Large intestine (tissue), 3 donors: Measurements from ENCODE around the gene LMOD3. TPM values are rescaled to one million over a fixed set of nuclear protein-coding genes. Genes with fewer than 3 reads are reported as not detected.

Source experiments
- DNase-seq, 2 donors: peaks; one replicate each; pipeline versions ENCODE4 v3.0.0 to v3.0.0-alpha.2; 2013
- H3K27ac ChIP-seq: one replicate; pipeline ENCODE4 v1.5.1; 2013; ENCODE audit warnings: low read length
- H3K27me3 ChIP-seq: 2 replicates; pipeline ENCODE4 v1.6.1; 2013; ENCODE audit warnings: low read length; ENCODE audit not compliant: control insufficient read depth, insufficient read depth
- H3K36me3 ChIP-seq: 2 replicates; pipeline ENCODE4 v1.6.1; 2013; ENCODE audit warnings: low read length; ENCODE audit not compliant: control insufficient read depth, insufficient read depth
- H3K4me1 ChIP-seq: one replicate; pipeline ENCODE4 v1.6.1; 2013; ENCODE audit warnings: low read length; ENCODE audit not compliant: control insufficient read depth, insufficient read depth
- H3K4me3 ChIP-seq: one replicate; pipeline ENCODE4 v1.5.1; 2013; ENCODE audit warnings: low read length
- H3K9me3 ChIP-seq: one replicate; pipeline ENCODE4 v1.6.1; 2013; ENCODE audit warnings: mild to moderate bottlenecking, low read depth, low read length, moderate library complexity; ENCODE audit not compliant: control insufficient read depth
- WGBS: methylation state at CpG from one replicate; pipeline ENCODE4 v1.1.5; 2013; ENCODE audit warnings: low lambda C conversion rate; ENCODE audit not compliant: insufficient coverage; 5-methylcytosine and 5-hydroxymethylcytosine counted together
- polyA plus RNA-seq: library from polyadenylated mRNA; unstranded; fragments of 120-200 nt; gene quantifications from one replicate; pipeline ENCODE4 v1.2.1, GENCODE V29; 2013

The LMOD3 gene
- polyA plus RNA-seq, 1 donor = 0.18 TPM

- no peaks in the 10 kb centered on the region for H3K9me3 ChIP-seq
- WGBS = 20% methylated on average over 1 of the region's 2 CpGs
- H3K4me1 ChIP-seq = no peaks in the 10 kb centered on the region
- no peak overlapping the region for H3K4me3 ChIP-seq
- no peaks in the 10 kb centered on the region for H3K27me3 ChIP-seq
- peak; percentile 73 to 78 for DNase-seq
- no peaks in the 10 kb centered on the region for H3K36me3 ChIP-seq
- no peak overlapping the region for H3K27ac ChIP-seq
These were observed 4.6 kb upstream of the LMOD3 start for GRCh38 chr3:69126999-69127398.

GRCh38 chr3:69126216-69126615, 3.8 kb upstream of the LMOD3 start:
- Histone ChIP-seq H3K9me3 (no peaks in the 10 kb centered on the region), H3K36me3 (no peaks in the 10 kb centered on the region), H3K4me3 (no peak overlapping the region), H3K27me3 (no peaks in the 10 kb centered on the region), H3K4me1 (no peaks in the 10 kb centered on the region), H3K27ac (no peak overlapping the region)
- no peak for DNase-seq
- no CpG with 5 or more reads among the region's 3 CpGs for WGBS

- Histone ChIP-seq H3K4me1 (no peaks in the 10 kb centered on the region), H3K36me3 (no peaks in the 10 kb centered on the region), H3K9me3 (no peaks in the 10 kb centered on the region), H3K27ac (no peak overlapping the region), H3K4me3 (no peak overlapping the region), H3K27me3 (no peaks in the 10 kb centered on the region)
- WGBS = 89% methylated on average over 1 of the region's 8 CpGs
- DNase-seq = no peak
These were observed 445 bp downstream of the LMOD3 start for GRCh38 chr3:69121950-69122349.

GRCh38 chr3:69121513-69121912, 882 bp downstream of the LMOD3 start:
- DNase-seq = no peak
- Histone ChIP-seq H3K4me3 (no peak overlapping the region), H3K9me3 (no peaks in the 10 kb centered on the region), H3K27me3 (no peaks in the 10 kb centered on the region), H3K27ac (no peak overlapping the region), H3K36me3 (no peaks in the 10 kb centered on the region), H3K4me1 (no peaks in the 10 kb centered on the region)
- WGBS = no CpG with 5 or more reads among the region's 6 CpGs

GRCh38 chr3:69120879-69121464, 1.4 kb downstream of the LMOD3 start:
- H3K36me3 ChIP-seq = no peaks in the 10 kb centered on the region
- no peaks in the 10 kb centered on the region for H3K9me3 ChIP-seq
- peak; percentile 67 to 70 for DNase-seq
- H3K4me1 ChIP-seq = no peaks in the 10 kb centered on the region
- no peak overlapping the region for H3K4me3 ChIP-seq
- WGBS = no CpG with 5 or more reads among the region's 1 CpG
- no peaks in the 10 kb centered on the region for H3K27me3 ChIP-seq
- H3K27ac ChIP-seq = no peak overlapping the region

- Histone ChIP-seq H3K4me1 (no peaks in the 10 kb centered on the region), H3K27ac (no peak overlapping the region), H3K4me3 (no peak overlapping the region), H3K9me3 (no peaks in the 10 kb centered on the region), H3K27me3 (no peaks in the 10 kb centered on the region), H3K36me3 (no peaks in the 10 kb centered on the region)
- no peak for DNase-seq
- WGBS = 92% methylated on average over 5 of the region's 5 CpGs
These were observed 2.7 kb downstream of the LMOD3 start for GRCh38 chr3:69119681-69120080.

- no peak overlapping the region for H3K4me3 ChIP-seq
- no peaks in the 10 kb centered on the region for H3K4me1 ChIP-seq
- H3K27me3 ChIP-seq = no peaks in the 10 kb centered on the region
- H3K36me3 ChIP-seq = no peaks in the 10 kb centered on the region
- no peak overlapping the region for H3K27ac ChIP-seq
- DNase-seq = no peak
- H3K9me3 ChIP-seq = no peaks in the 10 kb centered on the region
- 67% methylated on average over 1 of the region's 6 CpGs for WGBS
These were observed 3.3 kb downstream of the LMOD3 start for GRCh38 chr3:69119138-69119537.

GRCh38 chr3:69118555-69118954, 3.8 kb downstream of the LMOD3 start:
- Histone ChIP-seq H3K4me3 (no peak overlapping the region), H3K9me3 (no peaks in the 10 kb centered on the region), H3K27ac (no peak overlapping the region), H3K27me3 (no peaks in the 10 kb centered on the region), H3K4me1 (no peaks in the 10 kb centered on the region), H3K36me3 (no peaks in the 10 kb centered on the region)
- WGBS = no CpG with 5 or more reads among the region's 12 CpGs
- no peak for DNase-seq

GRCh38 chr3:69116897-69117296, 5.5 kb downstream of the LMOD3 start:
- Histone ChIP-seq H3K4me1 (no peaks in the 10 kb centered on the region), H3K36me3 (no peaks in the 10 kb centered on the region), H3K4me3 (no peak overlapping the region), H3K27me3 (no peaks in the 10 kb centered on the region), H3K27ac (no peak overlapping the region), H3K9me3 (no peaks in the 10 kb centered on the region)
- WGBS = no CpG with 5 or more reads among the region's 3 CpGs
- DNase-seq = peak in 1 of 2 donors; percentile 27

- Histone ChIP-seq H3K9me3 (no peaks in the 10 kb centered on the region), H3K36me3 (no peaks in the 10 kb centered on the region), H3K4me3 (no peak overlapping the region), H3K4me1 (no peaks in the 10 kb centered on the region), H3K27me3 (no peaks in the 10 kb centered on the region), H3K27ac (no peak overlapping the region)
- 100% methylated on average over 1 of the region's 4 CpGs for WGBS
- DNase-seq = no peak
These were observed 6.2 kb downstream of the LMOD3 start for GRCh38 chr3:69116162-69116561.

- Histone ChIP-seq H3K4me3 (no peak overlapping the region), H3K27ac (no peak overlapping the region), H3K36me3 (no peaks in the 10 kb centered on the region), H3K4me1 (no peaks in the 10 kb centered on the region), H3K9me3 (no peaks in the 10 kb centered on the region), H3K27me3 (no peaks in the 10 kb centered on the region)
- WGBS = 40% methylated on average over 1 of the region's 2 CpGs
- no peak for DNase-seq
These were observed 6.7 kb downstream of the LMOD3 start for GRCh38 chr3:69115731-69116130.
